ENCODE results near the gene CDH4.

Gene CDH4

GRCh38 chr20:61816606-61817460 lies 564.8 kb downstream of the CDH4 start (continued):
- TF ChIP-seq ZBTB49 (tag by site-specific recombination; IDR thresholded peaks at IDR 0.05; ENCODE audit: low read depth) (no peak), ZBTB11 (tag by site-specific recombination; conservative IDR thresholded peaks at IDR 0.05; ENCODE audit: low read depth) (no peak), ZNF558 (tag by site-specific recombination; IDR thresholded peaks at IDR 0.05) (no peak), ZNF560 (tag by site-specific recombination; IDR thresholded peaks at IDR 0.05; ENCODE audit: borderline replicate concordance) (no peak), ZNF350 (tag by site-specific recombination; IDR thresholded peaks at IDR 0.05) (no peak), KLF16 (tag by site-specific recombination; IDR thresholded peaks at IDR 0.05) (no peak), ZNF501 (tag by site-specific recombination; IDR thresholded peaks at IDR 0.05) (no peak), ZBTB10 (tag by site-specific recombination; IDR thresholded peaks at IDR 0.05) (no peak), FEZF1 (tag by site-specific recombination; IDR thresholded peaks at IDR 0.05) (no peak)

GRCh38 chr20:61817575-61817974 lies 565.5 kb downstream of the CDH4 start:
- no peaks in the 10 kb centered on the region for H3K4me1 ChIP-seq (ENCODE audit: control insufficient read depth, insufficient read depth, low read length)

GRCh38 chr20:61818746-61819573 lies 566.9 kb downstream of the CDH4 start:
- ChIA-PET POLR2A (no interaction called here), CTCF (interaction anchor here (0.7 kb wide), 1 partner anchor 76 kb away, joined by 3 read pairs; no protein-coding TSS in a partner anchor)
- Histone ChIP-seq H3K9me3 (ENCODE audit: control insufficient read depth, insufficient read depth, low read depth, low read length) (no peaks in the 10 kb centered on the region), H3K27ac (ENCODE audit: extremely low read depth, low read depth, low read length) (no peak overlapping the region), H3K4me3 (ENCODE audit: low read depth, low read length) (no peak overlapping the region), H3K4me1 (ENCODE audit: control insufficient read depth, insufficient read depth, low read length) (no peaks in the 10 kb centered on the region), H3K36me3 (ENCODE audit: control insufficient read depth in 2 of 2, insufficient read depth in 1 of 2, low read length in 2 of 2) (no peaks in the 10 kb centered on the region)
- TF ChIP-seq KLF1 (tag by site-specific recombination; IDR thresholded peaks at IDR 0.05) (no peak), ZNF221 (tag by site-specific recombination; IDR thresholded peaks at IDR 0.05; ENCODE audit: borderline replicate concordance) (no peak), GLIS2 (tag by site-specific recombination; IDR thresholded peaks at IDR 0.05) (no peak), ZNF677 (tag by site-specific recombination; IDR thresholded peaks at IDR 0.05) (no peak), ZNF362 (tag by site-specific recombination; IDR thresholded peaks at IDR 0.05) (no peak), ZNF596 (tag by site-specific recombination; IDR thresholded peaks at IDR 0.05) (no peak), BCL11B (tag by site-specific recombination; IDR thresholded peaks at IDR 0.05; ENCODE audit: low read depth) (no peak), SALL2 (tag by site-specific recombination; IDR thresholded peaks at IDR 0.05; ENCODE audit: borderline replicate concordance) (no peak), ZFP69B (tag by site-specific recombination; IDR thresholded peaks at IDR 0.05) (no peak), ZNF175 (tag by site-specific recombination; IDR thresholded peaks at IDR 0.05) (no peak)

More at GRCh38 chr20:61817575-61817974, 565.5 kb downstream of the CDH4 start:
- Histone ChIP-seq H3K4me3 (ENCODE audit: low read depth, low read length) (no peak overlapping the region), H3K27ac (ENCODE audit: extremely low read depth, low read depth, low read length) (no peak overlapping the region), H3K36me3 (ENCODE audit: control insufficient read depth in 2 of 2, insufficient read depth in 1 of 2, low read length in 2 of 2) (no peaks in the 10 kb centered on the region), H3K9me3 (ENCODE audit: control insufficient read depth, insufficient read depth, low read depth, low read length) (no peaks in the 10 kb centered on the region)
- TF ChIP-seq MZF1 (tag by site-specific recombination; IDR thresholded peaks at IDR 0.05; ENCODE audit: borderline replicate concordance) (no peak), ZIC2 (tag by site-specific recombination; IDR thresholded peaks at IDR 0.05) (peak; percentile 42; the same call in 1 of the 2 replicates)
- ChIA-PET POLR2A (no interaction called here), CTCF (no interaction called here)
